CD4-positive, alpha-beta T cell treated with Interleukin-6 at 100 ng/mL for 8 hours (primary cell): ENCODE measurements around the gene TUSC7.

ENCODE experiments used
- DNase-seq: peaks from one replicate; pipeline ENCODE4 v3.0.0-alpha.2; 2020; ENCODE audit warnings: mixed read lengths, low spot score

Gene TUSC7

DNA sequence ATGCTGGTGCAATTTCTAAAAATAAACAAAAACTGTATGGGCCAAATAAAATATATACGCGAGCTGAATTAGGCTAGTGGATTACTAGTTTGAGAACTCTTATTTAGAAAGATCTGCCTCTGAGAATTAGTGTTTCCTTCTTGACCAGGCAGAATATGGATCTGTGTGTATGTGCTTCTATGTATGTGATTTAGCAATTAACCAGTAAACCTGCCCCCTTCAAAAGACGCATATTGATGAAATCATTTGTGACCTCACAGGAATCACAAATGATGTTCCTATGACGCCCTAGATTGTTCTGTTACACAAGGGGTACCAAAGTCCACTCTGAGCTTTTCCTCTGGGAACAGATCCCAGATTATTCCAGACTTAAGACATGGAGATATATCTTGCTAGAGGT is at the start of gene TUSC7:
Gene TUSC7 (plus strand): TSS at position 301 of the 400 bp plus-strand sequence.
- no peak for DNase-seq

DNA sequence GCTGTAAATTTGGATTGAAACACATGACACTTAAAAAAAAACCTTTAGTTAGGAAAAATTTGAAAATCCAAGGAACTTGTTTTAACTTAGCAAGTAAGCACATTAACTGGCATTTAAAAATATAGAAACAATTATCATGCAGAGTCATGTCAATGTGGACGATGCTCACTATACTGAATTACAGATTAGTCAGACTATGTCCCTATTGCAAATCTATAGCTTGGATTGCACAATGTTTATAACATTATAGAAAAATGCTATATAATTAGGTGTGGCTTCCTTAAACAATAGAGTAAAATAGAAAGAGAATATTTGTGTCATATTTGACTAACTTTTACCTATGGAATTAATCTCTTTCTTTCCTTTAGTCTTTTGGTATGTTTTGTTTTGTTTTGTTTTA is 48.4 kb upstream of the TUSC7 start:
- no peak for DNase-seq

DNA sequence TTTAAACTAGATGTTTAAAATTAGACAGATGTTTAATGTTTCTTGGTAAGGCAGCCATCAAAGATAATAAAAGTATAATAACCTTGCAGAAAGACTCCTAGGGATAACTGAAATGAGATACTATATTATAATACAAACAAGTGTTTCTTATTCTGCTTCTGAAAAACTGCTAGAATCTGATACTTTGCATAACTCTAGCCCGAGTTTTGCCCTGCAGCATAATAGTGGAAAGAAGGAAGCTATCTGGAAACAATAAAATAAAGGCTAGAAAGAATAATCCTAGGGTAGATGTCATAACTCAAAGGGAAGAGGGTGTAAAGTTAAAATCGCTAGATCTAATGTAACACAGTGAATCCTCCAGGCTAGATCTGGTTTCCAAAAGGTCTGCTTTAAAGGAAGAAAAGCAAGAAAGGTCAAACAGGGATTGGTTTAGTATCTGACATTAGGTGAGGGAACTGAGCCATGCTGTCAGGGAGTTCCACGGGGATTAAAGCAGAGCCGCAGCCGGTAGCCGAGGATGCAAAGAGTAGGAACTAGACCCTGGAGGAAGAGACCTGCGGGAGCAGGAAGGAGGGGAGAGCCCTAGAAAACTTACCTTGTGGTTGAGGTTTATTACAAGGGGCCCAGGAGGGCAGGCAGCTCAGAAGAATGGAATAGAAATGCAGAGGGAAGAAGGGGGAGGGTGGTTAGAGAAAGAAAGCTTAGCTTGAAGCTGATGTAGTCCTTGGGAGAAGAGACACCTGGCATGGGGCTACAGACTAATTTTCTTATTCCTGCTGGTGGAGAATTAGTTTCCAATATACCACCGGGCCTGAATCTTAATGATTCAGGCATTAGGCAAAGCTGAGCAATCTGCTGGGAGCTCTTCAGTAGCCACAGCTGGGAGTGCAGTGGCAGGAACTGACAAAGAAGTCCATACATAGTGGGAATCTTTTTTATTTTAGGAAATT is 46.1 kb upstream of the TUSC7 start:
- no peak for DNase-seq

DNA sequence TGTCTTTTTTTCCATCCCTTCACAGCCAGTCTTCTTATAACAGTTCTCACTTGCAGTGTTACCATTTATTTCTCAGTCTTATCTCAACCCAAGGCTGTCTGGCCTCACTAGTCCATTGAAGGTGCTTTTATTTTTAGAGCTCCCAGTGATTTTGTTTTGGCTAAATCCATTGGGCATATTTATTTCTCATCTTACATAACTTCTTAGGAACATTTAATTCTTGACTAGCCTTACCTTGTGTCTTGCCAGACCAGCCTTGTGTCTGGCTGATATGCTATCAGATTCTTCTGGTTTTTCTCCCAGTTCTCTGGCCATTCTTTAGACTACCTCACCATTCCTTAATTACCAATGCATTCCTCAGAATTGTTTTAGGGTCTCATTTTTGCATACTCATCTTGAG is 42.3 kb upstream of the TUSC7 start:
- no peak for DNase-seq

DNA sequence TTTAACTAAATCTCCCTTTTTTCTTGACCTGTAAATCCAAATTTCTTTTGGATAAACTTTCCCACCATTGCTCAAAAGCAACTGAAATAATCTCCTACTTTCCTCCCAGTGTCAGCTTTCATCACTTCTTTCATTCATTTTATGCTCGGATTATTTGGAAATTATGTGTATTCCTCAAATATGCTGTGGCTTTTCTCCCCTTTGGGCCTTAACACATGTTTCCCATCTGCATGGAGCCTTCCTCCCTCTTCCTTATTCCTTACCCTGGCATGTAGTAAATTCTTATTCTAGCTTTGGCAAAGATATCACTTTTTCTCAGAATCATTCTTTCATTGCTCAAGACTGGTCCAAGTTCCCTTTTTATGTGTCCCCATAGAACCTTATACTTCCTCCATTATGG is 41.8 kb upstream of the TUSC7 start:
- no peak for DNase-seq

DNA sequence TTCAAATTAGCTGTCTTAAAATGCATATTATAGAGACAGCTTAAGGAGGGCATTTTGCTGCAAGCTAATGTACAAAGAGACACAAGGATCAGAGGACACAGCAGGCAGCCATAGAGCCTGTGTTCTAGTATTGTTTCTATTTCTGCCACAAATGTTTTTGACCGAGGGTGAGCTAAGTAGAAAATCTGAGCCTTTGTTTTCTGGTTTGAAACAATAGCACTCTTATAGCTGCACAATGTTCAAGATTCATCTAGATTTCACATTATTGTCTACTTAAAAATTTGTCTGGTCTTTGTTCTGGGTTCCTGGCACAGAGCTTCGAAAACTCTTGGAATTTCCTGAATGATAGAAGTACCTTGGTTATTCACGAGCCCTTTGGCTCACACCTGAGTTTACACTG is 40.0 kb upstream of the TUSC7 start:
- DNase-seq, result no peak

DNA sequence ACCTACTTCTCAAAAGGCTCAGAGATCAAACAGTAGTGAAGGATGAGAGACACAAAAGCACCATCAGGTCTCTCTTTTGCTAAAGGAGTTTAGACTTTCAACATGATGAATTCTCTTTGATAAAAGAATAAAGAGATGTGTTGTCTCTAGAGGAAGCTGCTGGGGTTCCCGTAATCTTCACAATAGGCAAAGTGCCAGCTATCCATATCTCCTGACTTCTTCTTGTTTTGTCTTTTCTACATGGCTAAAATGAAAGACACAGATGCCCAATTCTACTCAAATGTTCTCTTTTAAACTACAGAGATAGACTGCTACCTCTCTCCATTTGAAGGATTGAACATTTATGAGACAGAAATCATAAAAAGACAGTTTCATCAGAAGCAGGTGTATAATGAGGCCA is 38.4 kb upstream of the TUSC7 start:
- DNase-seq, result no peak

DNA sequence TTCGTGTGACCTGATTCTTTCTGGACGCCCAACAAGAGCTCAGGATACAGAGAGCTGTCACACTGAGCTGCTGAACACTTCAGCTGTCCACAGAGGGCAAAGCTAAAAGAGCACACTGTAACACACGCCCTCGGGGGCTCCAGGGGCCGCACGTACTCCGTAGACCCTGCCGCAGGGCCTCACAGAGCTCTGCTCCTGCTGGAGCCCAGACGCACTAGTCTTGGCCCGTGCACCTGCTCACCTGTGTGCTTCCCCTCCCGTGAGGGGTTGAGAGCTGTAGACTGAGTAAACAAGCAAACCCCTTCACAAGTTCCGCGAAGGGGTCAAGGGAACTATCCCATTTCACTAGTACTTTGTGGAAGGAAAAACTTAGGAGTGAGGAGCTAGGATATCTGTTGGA is 30.7 kb upstream of the TUSC7 start:
- DNase-seq, result no peak

DNA sequence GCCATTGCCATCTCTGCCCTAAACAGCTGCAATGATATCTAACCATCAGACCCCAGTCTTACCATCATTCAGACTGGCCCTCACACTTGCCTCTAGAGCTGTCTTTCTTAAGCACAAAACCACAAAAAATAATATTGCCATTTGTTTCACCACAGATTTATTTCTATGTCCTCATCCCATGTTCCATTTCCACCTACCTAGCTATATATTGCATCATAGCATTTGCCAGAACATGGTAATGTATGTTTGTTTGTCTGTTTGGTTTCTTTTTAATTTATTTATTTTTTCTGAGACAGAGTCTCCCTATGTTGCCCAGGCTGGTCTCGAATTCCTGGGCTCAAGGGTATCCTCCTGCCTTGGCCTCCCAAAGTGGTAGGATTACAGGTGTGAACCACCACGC is 18.5 kb upstream of the TUSC7 start:
- DNase-seq, result no peak

DNA sequence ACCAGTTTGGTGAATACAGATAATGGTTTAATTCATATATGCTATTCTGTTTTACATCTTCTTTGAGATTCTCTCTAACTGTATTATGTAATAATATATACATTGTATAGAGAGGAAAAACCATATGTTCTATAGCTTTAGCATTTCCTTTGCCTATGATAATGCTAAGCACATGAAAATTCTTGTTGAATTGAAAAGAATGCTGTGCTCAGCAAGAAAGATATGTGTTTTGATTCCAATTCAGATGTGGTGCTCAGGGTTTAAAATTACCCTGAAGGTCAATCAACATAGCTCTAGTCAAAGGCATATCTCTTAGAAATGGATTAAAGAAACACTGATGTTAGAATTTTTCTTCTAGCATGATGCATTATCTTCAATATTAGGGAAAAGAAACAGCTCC is 8.5 kb upstream of the TUSC7 start:
- DNase-seq, result no peak

DNA sequence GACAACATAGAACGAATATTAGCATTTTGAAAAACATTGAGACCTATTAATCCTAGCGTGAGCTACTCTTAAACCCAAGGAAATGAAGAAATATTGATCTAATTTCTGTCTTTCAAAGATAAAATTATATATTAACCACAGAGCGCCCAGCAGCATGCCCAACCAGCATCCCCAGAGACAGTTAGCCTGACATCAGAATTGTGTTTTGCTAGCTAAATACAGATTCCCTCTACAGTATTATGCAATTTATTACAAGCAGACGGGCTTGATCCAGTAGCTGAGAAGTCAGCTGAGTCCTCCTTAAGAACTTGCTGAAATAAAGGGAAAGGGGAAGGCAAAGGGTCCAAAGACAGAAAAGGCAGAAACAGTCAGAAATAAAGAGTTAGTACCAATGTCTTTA is 7.2 kb upstream of the TUSC7 start:
- no peak for DNase-seq

DNA sequence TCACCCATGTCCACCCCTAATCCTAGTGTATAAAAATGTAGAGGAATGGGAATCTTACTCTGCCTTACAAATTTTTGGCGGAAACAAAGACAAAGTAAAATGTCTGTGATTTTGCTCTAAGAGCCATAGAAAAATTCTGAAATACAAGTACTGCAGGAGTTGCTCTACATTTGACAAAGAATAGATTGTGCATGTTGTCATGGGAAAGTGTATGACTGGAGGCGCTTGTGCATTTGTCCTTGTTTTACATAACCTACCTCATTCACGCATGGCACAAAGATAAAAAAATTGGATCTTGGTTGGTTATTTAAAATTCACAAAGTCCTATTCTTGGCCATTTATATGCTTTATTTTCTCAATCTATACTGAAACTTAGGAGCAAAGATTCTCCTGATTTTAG is 2.0 kb upstream of the TUSC7 start:
- DNase-seq, result no peak

DNA sequence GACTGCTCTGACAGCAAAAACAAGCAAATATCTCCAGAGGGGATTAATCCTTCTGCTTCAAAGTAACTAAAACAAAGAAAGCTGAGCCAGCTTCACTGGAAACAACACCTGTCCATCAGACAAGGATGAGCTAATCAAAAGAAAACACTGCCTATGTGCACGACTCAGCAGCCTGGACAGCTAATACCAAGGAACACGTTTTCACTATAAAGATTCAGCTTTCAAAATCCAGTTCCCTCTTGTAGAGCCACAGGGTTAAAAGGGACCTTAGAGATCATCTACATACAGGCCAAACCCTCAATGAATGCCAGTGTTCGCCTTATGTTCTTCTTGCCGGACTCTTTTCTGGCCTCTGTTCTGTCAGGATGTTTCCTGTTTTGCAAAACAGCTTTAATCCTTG is 6.9 kb downstream of the TUSC7 start:
- DNase-seq, result no peak

DNA sequence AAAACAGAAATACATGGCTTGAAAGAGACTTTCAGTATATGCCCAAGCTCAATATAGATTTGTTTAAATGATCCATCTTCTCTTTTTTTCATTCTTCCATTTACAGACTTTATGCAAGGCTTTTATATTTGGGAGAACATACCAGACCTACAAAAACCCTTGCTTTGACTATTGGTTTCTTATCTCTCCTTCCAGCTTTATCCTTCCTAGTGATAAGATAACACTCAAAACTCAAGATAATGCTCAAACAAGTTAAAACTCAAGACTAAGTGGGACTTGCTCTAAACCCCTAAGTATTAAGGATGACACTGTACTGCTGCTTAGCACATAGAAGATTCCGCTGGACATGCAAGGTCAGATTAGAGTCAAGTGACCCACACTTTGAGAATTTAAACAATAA is 8.0 kb downstream of the TUSC7 start:
- DNase-seq, result no peak

DNA sequence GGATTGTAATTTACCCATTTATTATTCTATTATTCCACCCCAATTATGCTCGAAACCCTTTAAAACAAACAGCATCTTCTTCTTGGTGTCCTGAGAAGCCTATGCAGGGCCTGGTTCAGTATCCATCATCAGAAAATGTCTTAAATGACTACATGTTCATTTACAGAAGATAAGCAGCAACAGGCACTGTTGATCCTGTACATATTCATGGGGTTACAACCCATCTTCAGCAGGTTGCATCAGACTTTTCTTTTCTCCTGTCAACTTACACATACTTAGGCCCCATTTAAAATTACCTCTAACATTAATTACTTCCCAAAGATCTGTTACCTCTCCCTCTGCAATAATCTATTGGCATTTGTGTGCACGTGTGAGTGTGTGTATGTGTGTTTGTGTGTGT is 18.9 kb downstream of the TUSC7 start:
- no peak for DNase-seq

DNA sequence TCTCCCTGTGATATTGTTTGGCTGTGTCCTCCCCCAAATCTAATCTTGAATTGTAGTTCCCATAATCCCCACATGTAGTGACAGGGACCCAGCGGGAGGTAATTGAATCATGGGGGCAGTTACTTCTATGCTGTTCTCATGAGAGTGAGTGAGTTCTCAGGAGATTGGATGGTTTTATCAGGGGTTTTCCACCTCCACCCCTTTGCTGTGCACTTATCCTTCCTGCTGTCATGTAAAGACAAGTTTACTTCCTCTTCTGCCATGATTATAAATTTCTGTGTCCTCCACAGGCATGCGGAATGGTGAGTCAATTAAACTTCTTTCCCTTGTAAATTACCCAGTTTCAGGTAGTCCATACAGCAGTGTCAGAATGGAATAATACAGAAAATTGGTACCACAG is 24.7 kb downstream of the TUSC7 start:
- no peak for DNase-seq

DNA sequence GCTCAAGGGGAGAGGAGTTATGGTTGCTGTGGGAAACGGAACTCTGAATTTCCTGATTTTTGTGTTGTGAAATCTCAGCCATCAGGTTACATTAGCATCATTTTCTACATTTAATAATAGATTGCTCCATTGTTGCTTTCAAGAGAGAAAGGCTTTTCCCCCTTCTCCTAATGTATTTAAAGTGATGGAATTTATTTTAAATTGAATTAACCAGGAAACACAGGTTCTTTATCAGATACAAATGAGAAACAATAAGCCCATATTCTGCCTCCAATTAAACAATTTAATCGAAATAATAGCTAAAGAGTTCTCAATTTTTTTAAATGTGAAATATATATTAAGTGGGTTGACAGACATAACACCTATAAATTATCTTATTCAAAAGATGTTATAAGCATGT is 30.1 kb downstream of the TUSC7 start:
- DNase-seq, result no peak

DNA sequence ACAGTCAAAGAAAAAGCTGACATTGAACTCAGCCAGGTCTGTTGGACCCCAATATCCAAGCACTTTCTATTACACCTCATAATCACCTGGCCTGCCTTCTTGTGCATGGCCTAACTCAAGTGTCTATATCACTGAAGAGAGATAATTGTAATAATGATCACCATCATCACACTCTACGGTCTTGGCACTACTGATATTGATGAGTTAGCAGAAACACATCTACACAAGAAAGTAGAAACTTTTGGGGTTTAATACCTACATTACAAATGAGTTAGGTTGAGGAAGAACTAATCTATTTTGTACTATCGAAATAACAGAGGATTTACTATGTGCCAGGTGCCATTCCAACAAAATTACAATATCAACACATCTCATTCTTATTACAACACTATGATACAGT is 30.7 kb downstream of the TUSC7 start:
- DNase-seq, result no peak

DNA sequence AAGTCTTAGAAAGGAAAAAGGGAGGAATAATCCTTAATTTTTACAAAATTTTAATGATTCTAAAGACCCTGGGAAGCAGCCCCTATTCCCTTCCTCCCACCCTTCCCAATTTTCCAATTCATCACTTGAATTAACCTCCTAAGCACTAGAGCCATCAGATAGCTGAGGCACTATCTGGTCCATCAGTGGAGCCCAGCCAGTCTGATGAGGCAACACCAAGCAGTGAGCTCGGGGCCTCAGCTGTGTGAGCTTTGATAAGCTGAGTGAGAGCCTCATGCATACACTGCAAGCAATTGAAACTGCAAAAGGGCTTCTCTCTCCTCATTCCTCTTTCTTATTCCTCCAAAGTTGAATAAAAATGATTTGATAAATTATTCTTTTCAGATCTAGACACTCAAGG is 31.9 kb downstream of the TUSC7 start:
- DNase-seq, result no peak

DNA sequence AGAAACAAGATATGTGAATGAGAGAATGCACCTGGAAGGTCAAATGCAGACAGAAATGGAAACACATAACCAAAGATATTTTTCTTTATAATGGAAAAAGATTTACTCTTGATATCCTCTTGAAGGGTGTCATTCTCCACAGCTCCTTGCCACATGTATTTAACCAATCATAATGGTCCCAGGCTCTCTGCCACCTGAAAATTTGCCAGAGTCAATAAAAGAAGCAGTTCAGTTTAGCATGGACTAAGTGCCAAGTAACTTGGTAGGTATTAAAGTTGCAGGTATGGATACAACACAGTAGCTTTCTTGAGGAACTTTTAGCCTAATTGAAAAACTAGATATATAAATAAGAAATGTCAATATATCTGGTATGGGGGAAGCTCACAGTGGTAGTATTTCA is 33.5 kb downstream of the TUSC7 start:
- no peak for DNase-seq

DNA sequence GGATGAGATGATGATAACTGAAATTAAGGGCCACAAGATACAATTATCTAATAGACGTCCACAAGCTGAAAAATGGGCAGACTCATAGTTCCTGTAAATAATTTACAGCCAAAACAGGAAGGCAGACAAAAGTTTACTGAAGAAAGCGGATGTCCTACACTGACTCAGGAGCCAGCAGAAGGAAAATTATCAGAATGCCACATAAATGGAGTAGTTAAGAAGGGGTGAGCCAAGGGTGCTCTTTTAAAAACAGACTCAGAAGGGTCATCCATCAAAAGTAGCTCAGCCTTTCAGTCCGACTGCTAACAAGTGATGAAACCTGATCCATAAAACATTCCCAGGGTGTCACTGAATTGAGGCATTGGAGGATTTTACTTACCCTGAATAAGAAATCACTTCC is 39.8 kb downstream of the TUSC7 start:
- no peak for DNase-seq

DNA sequence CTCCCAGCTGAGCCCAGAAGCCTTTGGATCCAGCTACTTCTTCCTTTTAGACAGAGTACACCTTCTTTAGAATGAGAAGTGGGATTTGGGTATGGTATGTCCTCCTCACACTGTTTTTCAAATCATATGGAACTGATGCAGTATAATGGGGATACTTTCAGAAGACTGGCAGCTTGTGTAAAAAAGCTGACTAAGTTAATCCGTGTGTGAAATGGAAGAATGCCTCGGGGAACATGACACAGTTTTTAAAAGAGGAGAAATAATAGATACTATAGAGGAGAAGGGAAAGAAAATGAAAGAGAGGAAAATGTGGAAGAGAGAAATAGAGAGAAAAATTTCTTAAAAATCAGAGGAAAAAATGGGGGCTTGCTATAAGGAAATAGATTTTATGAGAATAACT is 47.7 kb downstream of the TUSC7 start:
- no peak for DNase-seq

DNA sequence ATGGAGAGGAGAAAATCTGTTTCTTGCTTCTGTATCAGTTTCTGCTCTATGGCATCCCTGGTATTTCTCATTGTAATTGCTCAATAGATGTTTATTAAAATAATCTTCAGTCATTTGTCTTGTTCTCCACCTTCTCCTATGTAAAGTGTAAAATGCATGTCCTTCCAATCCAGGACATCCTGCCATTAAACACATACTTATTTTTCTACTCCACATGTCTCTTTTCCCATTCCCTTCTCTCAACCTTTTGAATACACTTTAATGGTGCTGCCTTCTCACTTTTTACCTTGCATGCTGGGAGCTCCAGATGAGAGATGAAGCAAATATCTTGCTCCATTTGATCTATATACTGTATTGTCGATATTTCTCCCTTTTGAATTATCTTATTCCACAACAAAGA is 49.7 kb downstream of the TUSC7 start:
- no peak for DNase-seq
